Measurements from ENCODE around the gene FGF10. TPM values are rescaled to one million over a fixed set of nuclear protein-coding genes. Genes with fewer than 3 reads are reported as not detected.

Gene FGF10
- 7.8 TPM for total RNA-seq
- polyA plus RNA-seq (ENCODE audit: insufficient read depth in 1 of 8, insufficient read length in 8 of 8, low replicate concordance in 1 of 8) = 10 to 100 TPM in 2 of 8 donors, 1 to 10 TPM in 6; 2.6 to 13.8 (median 4.5) TPM
- long read RNA-seq, donor 1 = 0 reads
- long read RNA-seq, donor 2 = 0 reads
- long read RNA-seq, donor 3, partial matches to known transcripts = 0 of 1 reads
- long read RNA-seq, donor 3, other reads (novel, unspliced or antisense) = 0 of 1 reads
- long read RNA-seq, donor 4 = 0 reads
- long read RNA-seq, donor 5, transcript FGF10-201 (3 exons, 2,193 nt) = major isoform, 5 of 5 reads
- long read RNA-seq, donor 5, partial matches to known transcripts = 0 of 5 reads
- long read RNA-seq, donor 5, other reads (novel, unspliced or antisense) = 0 of 5 reads
- long read RNA-seq, donor 6 = 0 reads
- long read RNA-seq, donor 7, partial matches to known transcripts = 0 of 1 reads
- long read RNA-seq, donor 7, other reads (novel, unspliced or antisense) = 0 of 1 reads
- long read RNA-seq, donor 8, partial matches to known transcripts = 0 of 1 reads
- long read RNA-seq, donor 8, other reads (novel, unspliced or antisense) = 0 of 1 reads
- long read RNA-seq, donor 9, partial matches to known transcripts = 0 of 2 reads
- long read RNA-seq, donor 9, other reads (novel, unspliced or antisense) = 0 of 2 reads
- long read RNA-seq, donor 10 = 0 reads
- long read RNA-seq, donor 11 = 0 reads

- WGBS (ENCODE audit: insufficient coverage) = 0% methylated on average over 23 of the region's 35 CpGs
- Histone ChIP-seq H3K27me3 (ENCODE audit: control insufficient read depth, insufficient read depth, low read length) (peaks cover 16% of the 10 kb centered on the region), H3K27ac (ENCODE audit: low read length) (peak within 1 kb of the TSS; percentile 77), H3K4me1 (ENCODE audit: control insufficient read depth, insufficient read depth, low read length) (peaks cover 9% of the 10 kb centered on the region), H3K9me3 (replicated peaks; ENCODE audit: control insufficient read depth, low read depth, low read length) (no peaks in the 10 kb centered on the region), H3K4me3 (ENCODE audit: low read length) (peak within 1 kb of the TSS; percentile 64), H3K36me3 (ENCODE audit: control insufficient read depth, insufficient read depth, low read length) (no peaks in the 10 kb centered on the region)
- DNase-seq = peak; percentile 84
These were observed at the start of gene FGF10 for GRCh38 chr5:44389090-44389822. Gene FGF10 (minus strand): TSS chr5:44389420. CDS start chr5:44388682, 738 bp downstream.

DNA sequence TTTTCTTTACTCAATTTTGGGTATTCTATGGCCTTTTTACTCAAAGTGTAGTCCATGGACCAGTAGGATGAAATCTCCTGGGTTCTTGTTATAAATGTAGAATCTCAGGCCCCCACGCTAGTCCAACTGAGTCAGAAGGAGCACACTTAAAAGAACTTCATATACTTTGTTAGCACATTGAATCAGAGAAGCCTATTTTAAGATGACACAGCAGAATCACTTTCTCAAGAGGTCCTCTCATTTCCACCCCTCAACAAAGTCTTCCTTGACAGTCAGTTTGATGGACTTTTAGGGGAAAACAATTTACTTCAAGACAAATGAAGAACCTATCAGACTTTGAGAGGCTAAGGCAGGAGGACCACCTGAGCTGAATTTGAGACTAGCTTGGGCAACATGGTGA lies 37.7 kb upstream of the FGF10 start:
- Histone ChIP-seq H3K9me3 (replicated peaks; ENCODE audit: control insufficient read depth, low read depth, low read length) (no peaks in the 10 kb centered on the region), H3K4me3 (ENCODE audit: low read length) (no peak overlapping the region), H3K27ac (ENCODE audit: low read length) (no peak overlapping the region), H3K36me3 (ENCODE audit: control insufficient read depth, insufficient read depth, low read length) (no peaks in the 10 kb centered on the region), H3K4me1 (ENCODE audit: control insufficient read depth, insufficient read depth, low read length) (no peaks in the 10 kb centered on the region), H3K27me3 (ENCODE audit: control insufficient read depth, insufficient read depth, low read length) (no peaks in the 10 kb centered on the region)
- DNase-seq = no peak
- no CpG with 5 or more reads among the region's 1 CpG for WGBS (ENCODE audit: insufficient coverage)

DNA sequence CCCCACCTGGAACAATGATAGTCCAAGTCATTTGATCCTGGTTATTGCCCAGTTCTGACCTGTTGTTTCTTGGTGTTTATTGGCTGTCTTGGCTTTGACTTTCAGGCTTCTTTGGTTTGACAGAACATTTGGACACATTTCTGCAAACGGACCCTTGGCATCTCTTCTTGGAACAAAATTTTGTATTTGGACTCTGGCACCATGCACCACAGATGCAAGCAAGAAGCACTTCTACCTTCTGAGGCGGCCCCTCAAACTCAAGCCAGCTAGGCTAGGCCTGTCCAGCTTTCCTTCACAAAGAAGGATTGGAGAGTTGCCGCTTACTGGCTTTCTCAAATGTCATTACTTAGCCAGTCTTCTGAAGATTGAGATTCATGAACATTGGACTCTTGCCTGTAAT lies 23.1 kb upstream of the FGF10 start:
- no peaks in the 10 kb centered on the region for H3K4me1 ChIP-seq (ENCODE audit: control insufficient read depth, insufficient read depth, low read length)
- H3K27ac ChIP-seq (ENCODE audit: low read length) = no peak overlapping the region
- whole genome bisulfite sequencing (ENCODE audit: insufficient coverage) = 67% methylated on average over 1 of the region's 3 CpGs
- no peaks in the 10 kb centered on the region for H3K9me3 ChIP-seq (replicated peaks; ENCODE audit: control insufficient read depth, low read depth, low read length)
- H3K27me3 ChIP-seq (ENCODE audit: control insufficient read depth, insufficient read depth, low read length) = no peaks in the 10 kb centered on the region
- no peaks in the 10 kb centered on the region for H3K36me3 ChIP-seq (ENCODE audit: control insufficient read depth, insufficient read depth, low read length)
- H3K4me3 ChIP-seq (ENCODE audit: low read length) = no peak overlapping the region
- peak; percentile 75 for DNase-seq

DNA sequence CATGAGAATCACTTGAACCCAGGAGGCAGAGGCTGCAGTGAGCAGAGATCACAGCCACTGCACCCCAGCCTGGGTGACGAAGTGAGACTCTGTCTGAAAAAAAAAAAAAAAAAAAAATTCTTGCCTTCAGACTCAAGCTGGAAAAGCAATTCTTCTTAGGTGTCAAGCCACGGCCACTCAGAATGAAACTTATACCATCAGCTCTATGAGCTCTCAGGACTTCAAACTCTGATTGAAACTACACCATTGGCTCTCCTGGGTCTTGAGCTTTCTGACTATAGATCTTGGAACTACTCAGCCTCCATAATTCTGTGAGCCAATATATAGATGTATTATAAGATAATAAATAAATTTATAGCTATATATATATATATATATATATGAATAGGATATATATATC lies 12.9 kb upstream of the FGF10 start:
- no peak overlapping the region for H3K4me3 ChIP-seq (ENCODE audit: low read length)
- no CpG with 5 or more reads among the region's 2 CpGs for WGBS (ENCODE audit: insufficient coverage)
- no peaks in the 10 kb centered on the region for H3K36me3 ChIP-seq (ENCODE audit: control insufficient read depth, insufficient read depth, low read length)
- H3K27me3 ChIP-seq (ENCODE audit: control insufficient read depth, insufficient read depth, low read length) = no peaks in the 10 kb centered on the region
- no peaks in the 10 kb centered on the region for H3K9me3 ChIP-seq (replicated peaks; ENCODE audit: control insufficient read depth, low read depth, low read length)
- H3K4me1 ChIP-seq (ENCODE audit: control insufficient read depth, insufficient read depth, low read length) = no peaks in the 10 kb centered on the region
- DNase-seq = no peak
- H3K27ac ChIP-seq (ENCODE audit: low read length) = no peak overlapping the region

DNA sequence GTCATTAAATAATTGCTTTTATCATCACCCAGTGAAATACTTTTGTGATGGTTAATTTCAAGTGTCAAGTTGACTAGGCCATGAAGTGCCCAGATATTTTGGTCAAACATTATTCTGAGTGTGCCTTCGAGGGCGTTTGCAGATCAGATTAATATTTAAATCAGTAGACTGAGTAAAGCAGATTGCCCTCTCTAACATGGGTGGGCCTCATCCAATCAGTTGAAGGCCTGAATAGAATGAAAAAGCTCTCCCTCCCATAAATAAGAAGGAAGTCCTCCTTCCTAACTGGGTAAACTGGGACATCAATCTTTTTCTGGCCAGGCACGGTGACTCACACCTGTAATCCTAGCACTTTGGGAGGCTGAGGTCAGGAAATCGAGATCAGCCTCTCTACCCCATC lies 12.4 kb upstream of the FGF10 start:
- Histone ChIP-seq H3K36me3 (ENCODE audit: control insufficient read depth, insufficient read depth, low read length) (no peaks in the 10 kb centered on the region), H3K27ac (ENCODE audit: low read length) (no peak overlapping the region), H3K9me3 (replicated peaks; ENCODE audit: control insufficient read depth, low read depth, low read length) (no peaks in the 10 kb centered on the region), H3K27me3 (ENCODE audit: control insufficient read depth, insufficient read depth, low read length) (no peaks in the 10 kb centered on the region), H3K4me1 (ENCODE audit: control insufficient read depth, insufficient read depth, low read length) (no peaks in the 10 kb centered on the region), H3K4me3 (ENCODE audit: low read length) (no peak overlapping the region)
- no peak for DNase-seq
- WGBS (ENCODE audit: insufficient coverage) = 96% methylated on average over 4 of the region's 4 CpGs

DNA sequence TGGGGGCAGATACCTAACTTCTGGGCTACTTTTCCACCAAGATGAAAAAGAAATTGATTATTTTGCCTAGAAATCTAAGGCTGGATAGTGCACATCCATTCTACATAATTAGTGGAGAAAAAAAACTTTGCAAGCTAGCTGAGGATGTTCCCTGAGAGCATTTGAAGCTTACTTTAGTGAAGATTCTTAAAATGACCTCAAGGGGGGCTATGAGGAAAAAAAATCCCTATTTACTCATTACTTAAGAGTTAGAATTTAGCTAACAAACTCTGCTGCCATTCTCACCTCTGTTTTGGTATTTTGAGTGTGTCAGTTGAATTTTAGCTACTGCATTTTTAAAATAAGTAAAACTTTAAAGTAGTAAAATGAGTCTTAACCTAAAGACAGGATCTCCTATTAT lies 9.2 kb upstream of the FGF10 start:
- H3K4me3 ChIP-seq (ENCODE audit: low read length) = no peak overlapping the region
- no peak for DNase-seq
- no peak overlapping the region for H3K27ac ChIP-seq (ENCODE audit: low read length)
- H3K36me3 ChIP-seq (ENCODE audit: control insufficient read depth, insufficient read depth, low read length) = no peaks in the 10 kb centered on the region
- no peaks in the 10 kb centered on the region for H3K9me3 ChIP-seq (replicated peaks; ENCODE audit: control insufficient read depth, low read depth, low read length)
- H3K4me1 ChIP-seq (ENCODE audit: control insufficient read depth, insufficient read depth, low read length) = no peaks in the 10 kb centered on the region
- no peaks in the 10 kb centered on the region for H3K27me3 ChIP-seq (ENCODE audit: control insufficient read depth, insufficient read depth, low read length)

DNA sequence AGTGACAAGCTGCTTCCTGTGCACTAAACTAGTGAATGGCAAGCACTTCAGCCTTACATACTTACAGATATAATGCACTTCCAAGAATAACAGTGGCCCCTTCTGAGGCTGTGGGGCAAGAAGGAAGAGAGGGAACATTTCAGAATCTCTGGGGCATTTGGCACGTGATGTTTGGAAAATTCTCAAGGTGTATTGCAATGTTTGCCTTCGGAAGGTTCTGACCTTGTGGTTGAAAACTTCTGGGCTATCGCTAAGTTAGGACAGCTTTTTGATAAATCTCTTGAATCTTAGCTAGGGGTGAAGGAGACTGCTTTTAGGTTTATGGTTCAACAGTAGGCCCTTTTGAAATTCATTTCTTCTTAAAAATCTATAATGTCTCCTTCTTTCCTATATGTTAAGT lies 7.1 kb upstream of the FGF10 start:
- no peak for DNase-seq
- Histone ChIP-seq H3K36me3 (ENCODE audit: control insufficient read depth, insufficient read depth, low read length) (no peaks in the 10 kb centered on the region), H3K27ac (ENCODE audit: low read length) (no peak overlapping the region), H3K4me3 (ENCODE audit: low read length) (no peak overlapping the region), H3K4me1 (ENCODE audit: control insufficient read depth, insufficient read depth, low read length) (no peaks in the 10 kb centered on the region), H3K27me3 (ENCODE audit: control insufficient read depth, insufficient read depth, low read length) (no peaks in the 10 kb centered on the region), H3K9me3 (replicated peaks; ENCODE audit: control insufficient read depth, low read depth, low read length) (no peaks in the 10 kb centered on the region)
- 78% methylated on average over 1 of the region's 3 CpGs for WGBS (ENCODE audit: insufficient coverage)

DNA sequence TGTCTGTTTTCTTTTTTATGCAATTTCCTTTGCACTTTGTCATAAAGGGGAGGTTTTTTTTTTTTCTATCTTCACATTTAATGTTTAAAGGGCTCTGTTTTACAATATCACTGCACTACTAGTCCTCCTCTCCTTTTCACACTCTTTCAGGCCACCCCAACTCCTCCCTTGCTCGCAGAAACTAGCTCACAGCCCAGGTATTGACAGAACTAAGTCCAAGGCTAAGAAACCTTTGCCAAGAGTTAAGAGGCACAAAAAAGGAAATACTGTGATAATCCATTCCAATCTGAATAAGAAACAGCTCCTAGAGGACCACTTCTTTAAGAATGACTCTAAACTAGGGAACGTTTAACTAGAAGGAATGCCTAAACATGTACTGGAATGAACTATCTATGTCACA lies 1.1 kb upstream of the FGF10 start:
- Histone ChIP-seq H3K4me1 (ENCODE audit: control insufficient read depth, insufficient read depth, low read length) (peaks cover 9% of the 10 kb centered on the region), H3K27ac (ENCODE audit: low read length) (no peak overlapping the region), H3K36me3 (ENCODE audit: control insufficient read depth, insufficient read depth, low read length) (no peaks in the 10 kb centered on the region), H3K9me3 (replicated peaks; ENCODE audit: control insufficient read depth, low read depth, low read length) (no peaks in the 10 kb centered on the region), H3K4me3 (ENCODE audit: low read length) (peak overlapping the region; percentile 64), H3K27me3 (ENCODE audit: control insufficient read depth, insufficient read depth, low read length) (peaks cover 16% of the 10 kb centered on the region)
- WGBS (ENCODE audit: insufficient coverage) = no CpG with 5 or more reads among the region's 2 CpGs
- DNase-seq = peak; percentile 42

GRCh38 chr5:44389823-44390143 lies 563 bp upstream of the FGF10 start:
- H3K27ac ChIP-seq (ENCODE audit: low read length) = peak overlapping the region; percentile 77
- peaks cover 9% of the 10 kb centered on the region for H3K4me1 ChIP-seq (ENCODE audit: control insufficient read depth, insufficient read depth, low read length)
- H3K36me3 ChIP-seq (ENCODE audit: control insufficient read depth, insufficient read depth, low read length) = no peaks in the 10 kb centered on the region
- H3K27me3 ChIP-seq (ENCODE audit: control insufficient read depth, insufficient read depth, low read length) = peaks cover 16% of the 10 kb centered on the region
- H3K9me3 ChIP-seq (replicated peaks; ENCODE audit: control insufficient read depth, low read depth, low read length) = no peaks in the 10 kb centered on the region
- no peak for DNase-seq
- peak overlapping the region; percentile 64 for H3K4me3 ChIP-seq (ENCODE audit: low read length)
- 15% methylated on average over 3 of the region's 5 CpGs for WGBS (ENCODE audit: insufficient coverage)

Data from muscle of leg (tissue), 16 donors.